ENCODE results near the gene MYO1E.

DNA sequence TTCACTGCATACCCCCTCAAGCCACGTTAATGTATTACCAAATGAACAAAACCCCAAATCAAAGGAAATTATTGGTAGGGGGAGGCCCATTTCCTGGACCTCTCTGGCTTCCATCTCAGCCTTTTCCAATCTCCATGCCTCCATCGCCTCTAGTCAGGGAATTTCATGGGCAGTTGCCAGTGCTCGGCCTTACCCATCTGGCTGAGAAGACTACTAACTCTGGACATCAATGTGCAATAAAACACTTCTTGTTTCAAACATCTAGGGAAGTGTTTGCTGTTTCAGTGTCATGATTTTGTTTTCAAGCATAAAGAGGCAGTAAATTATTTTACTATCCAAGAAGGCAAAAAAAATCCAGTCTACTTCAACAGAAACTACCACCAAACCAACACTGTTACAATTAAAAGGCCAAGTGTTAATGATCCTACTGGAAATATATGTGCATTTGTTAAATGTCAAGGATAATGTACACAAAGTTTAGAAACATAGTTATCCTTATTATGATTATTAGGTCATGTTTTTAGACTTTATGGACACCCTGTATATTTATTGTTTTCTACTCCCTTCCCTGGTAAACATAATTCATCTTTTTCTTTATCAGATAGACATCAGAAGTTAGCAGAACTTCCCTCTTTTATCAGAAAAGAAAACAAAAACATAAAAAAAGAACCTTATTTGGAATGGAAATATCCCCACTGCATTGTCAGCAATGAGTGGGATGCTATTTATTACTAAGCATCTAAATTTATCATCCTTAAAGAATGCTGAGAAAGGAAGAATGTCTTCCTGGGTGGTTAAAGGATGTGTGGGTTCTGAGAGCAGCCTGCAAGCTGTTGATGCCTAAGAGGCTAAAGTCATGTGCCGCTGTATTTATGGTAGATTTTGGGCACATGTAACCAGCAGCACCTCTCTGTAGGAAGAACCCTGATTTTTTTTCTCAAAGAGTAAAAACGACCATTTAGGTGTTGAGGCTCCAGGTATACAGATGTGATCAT is 150.9 kb downstream of the MYO1E start:
- TF ChIP-seq, protein P1, sequence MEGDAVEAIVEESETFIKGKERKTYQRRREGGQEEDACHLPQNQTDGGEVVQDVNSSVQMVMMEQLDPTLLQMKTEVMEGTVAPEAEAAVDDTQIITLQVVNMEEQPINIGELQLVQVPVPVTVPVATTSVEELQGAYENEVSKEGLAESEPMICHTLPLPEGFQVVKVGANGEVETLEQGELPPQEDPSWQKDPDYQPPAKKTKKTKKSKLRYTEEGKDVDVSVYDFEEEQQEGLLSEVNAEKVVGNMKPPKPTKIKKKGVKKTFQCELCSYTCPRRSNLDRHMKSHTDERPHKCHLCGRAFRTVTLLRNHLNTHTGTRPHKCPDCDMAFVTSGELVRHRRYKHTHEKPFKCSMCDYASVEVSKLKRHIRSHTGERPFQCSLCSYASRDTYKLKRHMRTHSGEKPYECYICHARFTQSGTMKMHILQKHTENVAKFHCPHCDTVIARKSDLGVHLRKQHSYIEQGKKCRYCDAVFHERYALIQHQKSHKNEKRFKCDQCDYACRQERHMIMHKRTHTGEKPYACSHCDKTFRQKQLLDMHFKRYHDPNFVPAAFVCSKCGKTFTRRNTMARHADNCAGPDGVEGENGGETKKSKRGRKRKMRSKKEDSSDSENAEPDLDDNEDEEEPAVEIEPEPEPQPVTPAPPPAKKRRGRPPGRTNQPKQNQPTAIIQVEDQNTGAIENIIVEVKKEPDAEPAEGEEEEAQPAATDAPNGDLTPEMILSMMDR (conservative IDR thresholded peaks at IDR 0.05 in 1 of 2, IDR thresholded peaks at IDR 0.05 in 1 of 2; ENCODE audit: extremely low read depth in 1 of 2, insufficient read depth in 1 of 2, low read depth in 1 of 2, low read length in 2 of 2), result no peak
- no peak for TF ChIP-seq EZH2 (IDR thresholded peaks at IDR 0.05; ENCODE audit: borderline replicate concordance, low read length)

Measured in mammary epithelial cell (primary cell).